HG03442 (cell line): ENCODE data around the gene MYL6B.
"Not testable (repeated sequence)": the region's sequence is repeated elsewhere in the genome, so short reads cannot be mapped to it uniquely, and the experiment has no call there.

ENCODE experiments used
- ATAC-seq: cut with Tn5 transposase; IDR thresholded peaks from one replicate; pipeline ENCODE4 v1.9.1; 2021; ENCODE audit warnings: mild to moderate bottlenecking, moderate library complexity; ENCODE audit not compliant: unreplicated experiment

Gene MYL6B

GRCh38 chr12:56163533-56164344 lies 11.4 kb downstream of the MYL6B start:
- no peak for ATAC-seq

DNA sequence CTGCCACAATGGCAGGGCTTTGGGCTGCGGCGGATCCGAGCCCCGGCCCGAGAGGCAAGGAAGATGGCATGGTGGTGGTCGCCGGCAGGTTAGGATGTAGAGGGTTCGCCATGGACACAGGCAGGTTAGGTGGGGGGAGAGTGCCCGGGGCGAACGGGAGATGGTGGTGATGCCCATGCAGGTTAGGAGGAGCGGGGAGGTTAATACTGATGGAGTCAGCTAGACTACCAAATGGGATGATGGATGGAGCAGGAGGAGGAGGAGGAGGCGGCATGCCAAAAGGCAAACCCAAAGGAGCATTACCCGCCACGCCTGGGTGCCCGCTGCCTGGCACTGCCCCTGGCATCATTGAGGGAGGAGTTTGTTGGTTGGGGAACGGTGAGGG lies 11.9 kb downstream of the MYL6B start:
- ATAC-seq: no peak

- no peak for ATAC-seq
Measured at GRCh38 chr12:56165369-56165768, 13.0 kb downstream of the MYL6B start.

DNA sequence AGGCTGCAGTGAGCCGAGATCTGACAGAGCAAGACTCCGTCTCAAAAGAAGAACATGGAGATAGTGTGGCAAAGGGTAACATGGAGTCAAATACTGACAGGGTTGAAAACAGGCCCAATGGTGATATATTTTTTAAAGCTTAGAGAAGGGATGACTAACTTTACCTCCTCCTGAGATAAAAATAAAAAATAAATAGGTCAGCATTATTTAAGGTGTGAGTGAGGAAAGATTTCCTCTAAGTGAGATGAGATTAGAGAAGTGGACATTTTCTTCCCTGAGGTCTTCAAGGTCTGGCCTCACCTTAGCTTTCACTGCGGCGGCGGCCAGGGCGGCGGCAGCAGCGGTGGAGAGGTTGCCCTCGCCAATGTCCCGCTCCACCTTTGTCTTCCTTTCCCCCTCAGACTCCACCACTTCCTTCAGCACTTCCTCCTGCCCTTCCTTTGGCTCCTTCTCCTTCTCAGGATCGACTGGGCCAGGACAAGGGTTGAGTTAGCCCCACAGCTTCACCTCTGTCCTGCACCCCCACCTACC lies 16.9 kb downstream of the MYL6B start:
- ATAC-seq: no peak

DNA sequence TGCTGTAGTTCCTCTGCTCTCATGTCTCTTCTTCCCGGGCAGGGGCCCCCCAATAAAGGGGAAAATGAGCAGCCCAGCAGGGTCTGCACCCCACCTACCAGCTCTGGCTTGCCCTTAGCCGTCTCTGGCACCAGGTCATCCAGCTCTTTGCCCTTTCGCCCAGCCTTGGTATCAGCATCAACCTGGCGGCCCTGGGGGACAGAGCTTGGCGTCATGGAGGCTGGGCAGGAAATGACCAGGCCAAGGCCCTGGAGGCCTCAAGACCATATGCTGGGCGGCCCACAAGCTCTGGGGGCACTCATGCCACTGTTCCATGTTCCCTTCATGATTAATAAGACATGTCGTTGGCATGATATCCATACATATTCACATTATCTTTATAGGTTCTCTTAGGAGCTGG lies 20.5 kb downstream of the MYL6B start:
- no peak for ATAC-seq

DNA sequence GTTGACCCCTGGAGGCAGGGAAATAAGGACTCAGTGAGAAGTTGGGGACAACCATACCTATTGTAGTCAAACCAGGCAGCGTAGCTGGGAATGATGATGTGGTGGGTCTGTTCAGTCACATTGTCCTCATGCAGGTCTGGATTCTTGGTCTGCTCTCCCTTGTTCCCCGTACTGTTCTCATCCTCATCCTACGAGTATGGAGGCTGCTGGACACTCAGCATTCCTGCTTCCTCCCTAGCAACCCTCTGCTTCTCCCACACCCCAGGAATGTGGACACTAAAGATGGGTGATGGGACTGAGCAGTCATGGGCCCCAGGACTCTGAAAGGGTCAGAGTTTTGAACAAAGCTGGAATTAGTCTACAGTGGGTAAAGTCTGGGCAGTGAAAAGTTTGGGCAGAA lies 26.0 kb downstream of the MYL6B start:
- no peak for ATAC-seq

GRCh38 chr12:56186957-56187356 lies 34.6 kb downstream of the MYL6B start:
- no peak for ATAC-seq

GRCh38 chr12:56188131-56188777 lies 35.9 kb downstream of the MYL6B start:
- ATAC-seq: no peak

DNA sequence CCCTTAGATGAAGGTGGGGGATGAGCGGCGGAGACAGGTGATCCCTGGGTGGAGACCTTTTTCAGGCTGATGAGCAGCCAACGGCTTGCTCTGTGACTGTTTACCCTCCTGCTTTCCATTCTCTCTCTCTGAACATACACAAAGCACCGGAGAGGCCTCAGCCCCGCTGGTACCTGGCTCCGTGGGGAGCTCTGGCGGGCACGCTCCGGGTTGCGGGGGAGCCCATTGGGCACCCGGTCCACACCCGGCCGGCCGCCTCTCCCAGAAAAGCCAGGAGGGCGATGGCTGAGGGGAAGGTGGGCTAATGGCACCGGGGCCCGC lies 36.4 kb downstream of the MYL6B start:
- ATAC-seq: no peak

DNA sequence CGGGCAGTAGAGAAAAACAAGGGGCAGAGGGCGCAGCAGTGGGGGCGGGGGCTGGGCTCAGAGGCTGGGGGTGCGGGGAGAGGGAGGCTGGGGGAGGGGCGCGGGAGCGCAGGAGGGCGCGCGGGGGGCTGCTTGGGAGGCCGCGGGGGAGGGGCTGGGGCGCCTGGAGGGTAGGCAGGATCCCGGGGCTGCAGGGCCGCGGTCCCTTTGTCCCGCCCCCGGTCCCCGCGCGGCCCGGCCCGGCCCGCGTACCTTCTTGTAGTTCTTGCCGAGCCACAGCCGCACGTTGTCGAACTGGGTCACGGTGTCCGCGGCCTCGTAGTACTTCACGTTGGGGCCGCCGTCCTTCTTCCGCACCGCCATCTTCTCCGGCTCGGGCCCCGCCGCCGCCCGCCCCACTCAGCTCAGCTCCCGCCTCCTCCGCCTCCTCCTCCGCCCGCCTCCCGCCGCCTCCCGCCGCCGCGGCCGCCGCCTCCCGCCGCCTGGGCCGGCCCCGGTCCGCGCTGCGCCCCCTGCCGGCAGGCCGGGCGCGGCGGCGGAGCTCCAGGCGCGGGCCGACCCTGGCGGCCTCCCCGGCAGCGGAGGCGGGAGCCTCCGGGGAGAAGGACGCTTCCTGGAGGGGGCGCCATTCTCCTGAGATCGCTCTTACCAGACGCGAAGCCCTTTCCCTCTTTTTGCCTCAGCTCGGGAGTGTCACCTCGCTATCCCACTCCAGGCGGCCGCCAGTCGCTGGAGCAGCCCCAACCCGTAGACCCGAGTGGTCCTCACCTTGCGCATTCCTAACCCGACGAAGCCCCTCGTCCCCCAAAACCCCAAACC lies 36.9 kb downstream of the MYL6B start, which contains the start of gene SMARCC2:
SMARCC2 (minus strand) TSS at position 385 of the 819 bp plus-strand sequence; CDS start at position 363, 22 bp downstream.
- ATAC-seq: peak; percentile 73

- ATAC-seq: peak; percentile 30
Measured at GRCh38 chr12:56189918-56190694, 37.7 kb downstream of the MYL6B start.

DNA sequence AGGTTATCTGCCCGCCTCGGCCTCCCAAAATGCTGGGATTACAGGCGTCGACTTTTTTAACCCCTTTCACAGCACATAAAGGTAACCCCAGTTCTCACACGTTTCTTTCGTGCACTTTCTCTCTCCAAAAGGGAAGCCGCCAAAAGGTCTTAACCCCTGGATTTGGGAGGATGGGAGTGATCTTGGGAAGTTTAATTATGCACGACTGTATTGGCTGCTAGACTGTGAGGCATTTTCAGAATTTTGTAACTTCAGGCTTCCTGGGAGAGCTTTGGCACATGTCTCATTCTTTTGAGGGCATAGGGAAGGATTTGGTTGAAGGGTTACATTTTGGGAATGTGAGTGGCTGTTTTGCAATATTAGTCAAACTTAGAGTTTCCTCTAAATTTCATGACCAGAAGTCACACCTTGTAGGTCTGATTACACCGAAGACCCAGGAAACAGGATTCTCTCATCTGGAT lies 38.3 kb downstream of the MYL6B start:
- no peak for ATAC-seq

GRCh38 chr12:56192582-56192981 lies 40.2 kb downstream of the MYL6B start:
- no peak for ATAC-seq

GRCh38 chr12:56193025-56193578 lies 40.7 kb downstream of the MYL6B start:
- ATAC-seq: no peak

GRCh38 chr12:56196818-56197550 lies 44.6 kb downstream of the MYL6B start:
- ATAC-seq: not testable (repeated sequence)

DNA sequence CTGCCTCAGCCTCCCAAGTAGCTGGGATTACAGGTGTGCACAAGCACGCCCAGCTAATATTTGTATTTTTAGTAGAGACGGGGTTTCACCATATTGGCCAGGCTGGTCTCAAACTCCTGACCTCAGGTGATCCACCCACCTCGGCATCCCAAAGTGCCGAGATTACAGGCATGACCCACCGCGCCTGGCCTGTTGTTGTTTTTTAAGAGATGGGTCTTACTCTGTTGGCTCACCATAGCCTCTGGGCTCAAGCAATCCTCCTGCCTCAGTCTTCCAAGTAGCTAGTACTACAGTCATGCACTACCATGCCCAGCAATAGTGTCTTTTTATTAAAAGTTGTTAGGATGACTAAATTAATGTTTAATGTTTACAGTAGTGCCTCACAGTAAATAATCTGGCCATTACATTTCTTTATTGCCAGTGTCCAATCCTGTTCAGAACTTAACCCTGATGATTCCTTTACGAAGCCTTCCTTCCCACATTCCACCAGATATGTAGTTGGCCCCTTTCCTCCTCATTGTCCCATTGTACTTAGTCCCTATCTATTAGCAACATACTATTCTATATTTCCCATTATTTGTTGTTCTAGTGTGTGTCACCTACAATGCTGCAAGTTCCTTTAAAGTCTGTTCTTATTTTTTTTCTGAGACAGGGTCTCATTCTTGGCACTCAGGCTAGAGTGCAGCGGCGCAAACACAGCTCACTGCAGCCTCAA lies 45.7 kb downstream of the MYL6B start:
- no peak for ATAC-seq

GRCh38 chr12:56198836-56199235 lies 46.4 kb downstream of the MYL6B start:
- no peak for ATAC-seq

GRCh38 chr12:56202366-56202765 lies 50.0 kb downstream of the MYL6B start:
- ATAC-seq: no peak

GRCh38 chr12:56202838-56203237 lies 50.5 kb downstream of the MYL6B start:
- ATAC-seq: no peak
